HG03558 (cell line): Measurements from ENCODE around the gene EPB41L4B.
"Not testable (repeated sequence)": the region's sequence is repeated elsewhere in the genome, so short reads cannot be mapped to it uniquely, and the experiment has no call there.

Experiments used
- ATAC-seq: cut with Tn5 transposase; IDR thresholded peaks from one replicate; pipeline ENCODE4 v1.9.1; 2021; ENCODE audit warnings: moderate number of reproducible peaks; ENCODE audit not compliant: unreplicated experiment; ENCODE audit errors: extremely low read depth

The EPB41L4B gene

GRCh38 chr9:109303900-109304299 lies 17.0 kb downstream of the EPB41L4B start:
- no peak for ATAC-seq

- no peak for ATAC-seq
These were observed 18.3 kb downstream of the EPB41L4B start for GRCh38 chr9:109302606-109303005.

- no peak for ATAC-seq
These were observed 19.8 kb downstream of the EPB41L4B start for GRCh38 chr9:109301012-109301411.

GRCh38 chr9:109299891-109300290 lies 21.0 kb downstream of the EPB41L4B start:
- ATAC-seq: no peak

GRCh38 chr9:109297899-109298298 lies 23.0 kb downstream of the EPB41L4B start:
- no peak for ATAC-seq

GRCh38 chr9:109295221-109296130 lies 25.4 kb downstream of the EPB41L4B start:
- ATAC-seq: no peak

- ATAC-seq: no peak
These were observed 30.5 kb downstream of the EPB41L4B start for GRCh38 chr9:109290385-109290784.

- no peak for ATAC-seq
These were observed 30.9 kb downstream of the EPB41L4B start for GRCh38 chr9:109289931-109290330.

- ATAC-seq: no peak
These were observed 31.7 kb downstream of the EPB41L4B start for GRCh38 chr9:109289186-109289585.

GRCh38 chr9:109286981-109287380 lies 33.9 kb downstream of the EPB41L4B start:
- no peak for ATAC-seq

GRCh38 chr9:109286571-109286977 lies 34.3 kb downstream of the EPB41L4B start:
- no peak for ATAC-seq

GRCh38 chr9:109283672-109284071 lies 37.2 kb downstream of the EPB41L4B start:
- not testable (repeated sequence) for ATAC-seq

- ATAC-seq: no peak
These were observed 37.8 kb downstream of the EPB41L4B start for GRCh38 chr9:109283012-109283411.

GRCh38 chr9:109282302-109282701 lies 38.6 kb downstream of the EPB41L4B start:
- no peak for ATAC-seq

- no peak for ATAC-seq
These were observed 39.3 kb downstream of the EPB41L4B start for GRCh38 chr9:109281518-109281917.

- no peak for ATAC-seq
These were observed 42.0 kb downstream of the EPB41L4B start for GRCh38 chr9:109278848-109279247.

- ATAC-seq: no peak
These were observed 42.6 kb downstream of the EPB41L4B start for GRCh38 chr9:109278216-109278615.

- ATAC-seq: no peak
These were observed 43.4 kb downstream of the EPB41L4B start for GRCh38 chr9:109277451-109277850.

GRCh38 chr9:109276469-109277440 lies 44.1 kb downstream of the EPB41L4B start:
- ATAC-seq: no peak

- ATAC-seq: no peak
These were observed 45.8 kb downstream of the EPB41L4B start for GRCh38 chr9:109274884-109275730.
